ENCODE results near the gene MYF5.

Gene MYF5

DNA sequence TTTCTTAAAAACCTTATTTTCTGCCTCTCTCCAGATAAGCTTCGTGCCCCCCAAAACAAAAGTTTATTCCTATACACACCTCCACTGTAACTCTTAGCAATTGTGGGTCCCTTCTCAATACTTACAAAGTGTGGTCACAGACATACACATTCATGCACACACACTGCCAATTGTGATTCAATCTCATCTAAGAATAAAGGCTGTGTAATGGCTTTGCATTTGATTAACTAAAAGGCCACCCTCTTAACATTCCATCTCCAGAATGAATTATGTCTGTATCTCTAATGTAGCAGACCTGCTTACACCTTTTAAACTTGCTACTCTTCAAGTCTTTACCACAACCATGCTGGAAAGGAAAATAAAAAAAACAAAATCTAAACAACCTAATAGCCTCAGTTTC, 49.5 kb downstream of the MYF5 start:
- DNase-seq (ENCODE audit: low read depth) = no peak

DNA sequence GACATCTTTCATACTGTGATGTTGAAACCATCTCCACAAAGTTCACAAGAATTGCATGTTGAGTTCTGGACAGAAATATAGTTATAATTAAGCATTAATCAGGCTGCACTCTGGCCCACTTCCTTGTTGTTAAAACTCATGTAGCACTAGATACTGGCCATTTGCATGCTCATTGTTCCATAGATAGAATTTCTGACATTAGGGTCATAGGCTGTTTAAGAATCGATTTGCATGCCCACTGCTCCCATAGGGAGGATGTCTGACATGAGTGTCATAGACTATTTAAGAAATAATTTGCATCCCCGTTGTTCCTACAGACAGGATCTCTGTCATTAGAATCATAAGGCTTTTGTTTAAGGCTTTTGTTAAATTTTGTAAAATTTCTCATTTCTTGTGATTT, 50.2 kb downstream of the MYF5 start:
- no peak for DNase-seq (ENCODE audit: low read depth)
